ENCODE measurements around the gene GRB2.
A peak's percentile ranks its signal among the peaks of the same experiment; 100 is the strongest.
"Not testable (repeated sequence)": the region's sequence is repeated elsewhere in the genome, so short reads cannot be mapped to it uniquely, and the experiment has no call there.

GRB2 gene

GRCh38 chr17:75405365-75406221 lies at the start of gene GRB2:
GRB2 (minus strand) TSS chr17:75405678; CDS start chr17:75393628, 12,050 bp downstream.
- peak within 1 kb of the TSS; percentile 91 for H3K4me3 ChIP-seq (ENCODE audit: low read length)
- H3K36me3 ChIP-seq (ENCODE audit: control insufficient read depth, low read depth, low read length): no peaks in the 10 kb centered on the region
- H3K9me3 ChIP-seq (ENCODE audit: control insufficient read depth, low read depth, low read length): no peaks in the 10 kb centered on the region
- no peaks in the 10 kb centered on the region for H3K27me3 ChIP-seq (ENCODE audit: control insufficient read depth, insufficient read depth, low read length)
- peak within 1 kb of the TSS; percentile 85 for H3K9ac ChIP-seq (ENCODE audit: low read length)
- H3K27ac ChIP-seq (ENCODE audit: low read length): no peak within 1 kb of the TSS
- H3K4me1 ChIP-seq (ENCODE audit: control insufficient read depth, low read depth, low read length): peaks cover 6% of the 10 kb centered on the region

DNA sequence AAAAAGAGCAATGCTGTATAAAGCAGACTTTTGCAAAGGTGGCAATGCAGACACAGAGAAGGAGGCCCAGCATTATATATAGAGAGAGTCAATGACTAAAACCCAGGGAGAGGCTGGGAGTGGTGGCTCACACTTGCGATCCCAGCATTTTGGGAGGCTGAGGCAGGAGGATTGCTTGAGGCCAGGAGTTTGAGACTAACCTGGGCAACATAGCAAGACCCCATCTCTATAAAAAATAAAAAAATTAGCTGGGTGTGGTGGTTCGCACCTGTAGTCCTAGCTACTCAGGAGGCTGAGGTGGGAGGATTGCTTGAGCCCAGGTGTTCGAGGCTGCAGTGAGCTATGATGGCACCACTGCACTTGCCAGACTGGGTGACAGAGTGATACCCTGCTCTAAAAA lies 49.2 kb upstream of the GRB2 start:
- not testable (repeated sequence) for H3K4me3 ChIP-seq (ENCODE audit: low read length); H3K27me3 ChIP-seq (ENCODE audit: control insufficient read depth, insufficient read depth, low read length); H3K27ac ChIP-seq (ENCODE audit: low read length); H3K9ac ChIP-seq (ENCODE audit: low read length); H3K9me3 ChIP-seq (ENCODE audit: control insufficient read depth, low read depth, low read length); H3K36me3 ChIP-seq (ENCODE audit: control insufficient read depth, low read depth, low read length)
- H3K4me1 ChIP-seq (ENCODE audit: control insufficient read depth, low read depth, low read length): peaks cover 11% of the 10 kb centered on the region

GRCh38 chr17:75454193-75454592 lies 48.7 kb upstream of the GRB2 start:
- Histone ChIP-seq H3K4me3 (ENCODE audit: low read length) (no peak overlapping the region), H3K9ac (ENCODE audit: low read length) (no peak overlapping the region), H3K4me1 (ENCODE audit: control insufficient read depth, low read depth, low read length) (peaks cover 11% of the 10 kb centered on the region), H3K27ac (ENCODE audit: low read length) (no peak overlapping the region), H3K9me3 (ENCODE audit: control insufficient read depth, low read depth, low read length) (no peaks in the 10 kb centered on the region), H3K27me3 (ENCODE audit: control insufficient read depth, insufficient read depth, low read length) (peaks cover 4% of the 10 kb centered on the region), H3K36me3 (ENCODE audit: control insufficient read depth, low read depth, low read length) (no peaks in the 10 kb centered on the region)

DNA sequence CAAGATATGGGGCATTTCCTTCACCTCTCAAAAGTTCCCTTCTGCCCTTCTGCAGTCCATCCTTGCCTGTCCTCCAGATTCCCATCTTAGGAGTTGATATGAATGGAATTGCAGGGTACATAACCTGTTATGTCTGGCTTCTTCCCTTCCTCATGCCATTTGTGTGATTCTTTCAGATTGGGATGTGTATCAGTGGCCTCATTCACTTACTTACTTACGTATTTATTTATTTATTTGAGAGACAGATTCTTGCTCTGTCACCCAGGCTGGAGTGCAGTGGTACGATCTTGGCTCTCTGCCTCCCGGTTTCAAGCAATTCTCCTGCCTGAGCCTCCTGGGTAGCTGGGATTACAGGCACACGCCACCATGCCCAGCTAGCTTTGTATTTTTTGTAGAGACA lies 44.8 kb upstream of the GRB2 start:
- no peaks in the 10 kb centered on the region for H3K4me1 ChIP-seq (ENCODE audit: control insufficient read depth, low read depth, low read length)

DNA sequence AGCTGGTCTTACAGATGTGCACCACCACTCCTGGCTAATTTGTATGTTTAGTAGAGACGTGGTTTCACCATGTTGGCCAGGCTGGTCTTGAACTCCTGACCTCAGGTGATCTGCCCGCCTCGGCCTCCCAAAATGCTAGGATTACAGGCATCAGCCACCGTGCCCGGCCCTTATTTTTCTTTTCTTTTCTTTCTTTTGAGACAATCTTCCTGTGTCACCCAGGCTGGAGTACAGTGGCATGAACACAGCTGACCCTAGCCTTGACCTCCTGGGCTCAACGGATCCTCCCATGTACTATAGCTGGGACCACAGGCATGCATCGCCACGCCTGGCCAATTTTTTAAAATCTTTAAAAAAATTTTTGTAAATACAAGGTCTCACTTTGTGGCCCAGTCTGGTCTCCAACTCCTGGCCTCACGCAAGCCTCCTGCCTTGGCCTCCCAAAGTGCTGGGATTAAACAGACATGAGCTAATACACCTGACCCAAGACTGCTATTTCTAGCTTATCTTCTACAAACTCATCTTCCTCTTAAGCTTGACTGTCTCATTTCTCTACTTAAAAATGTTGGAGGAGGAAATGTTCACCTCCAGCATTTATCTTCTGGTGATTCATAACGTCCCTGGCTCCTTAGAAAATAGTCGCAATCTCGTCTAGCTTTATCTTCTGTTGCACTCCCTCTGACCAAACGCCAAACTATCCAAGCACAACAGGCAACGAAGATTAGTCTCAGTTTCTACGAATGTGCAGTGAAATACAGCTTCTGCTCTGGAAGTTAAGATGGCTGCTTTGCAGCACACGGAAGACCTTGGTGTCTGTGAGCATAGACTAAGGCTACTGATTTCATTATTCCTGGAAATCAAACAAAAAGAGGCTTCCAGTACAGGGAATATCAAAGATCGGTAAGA lies 42.7 kb upstream of the GRB2 start:
- no peak overlapping the region for H3K27ac ChIP-seq (ENCODE audit: low read length)
- H3K4me1 ChIP-seq (ENCODE audit: control insufficient read depth, low read depth, low read length): no peaks in the 10 kb centered on the region
- H3K27me3 ChIP-seq (ENCODE audit: control insufficient read depth, insufficient read depth, low read length): no peaks in the 10 kb centered on the region
- H3K9me3 ChIP-seq (ENCODE audit: control insufficient read depth, low read depth, low read length): no peaks in the 10 kb centered on the region
- no peak overlapping the region for H3K4me3 ChIP-seq (ENCODE audit: low read length)
- no peaks in the 10 kb centered on the region for H3K36me3 ChIP-seq (ENCODE audit: control insufficient read depth, low read depth, low read length)
- no peak overlapping the region for H3K9ac ChIP-seq (ENCODE audit: low read length)

More for the DNA sequence above, 44.8 kb upstream of the GRB2 start:
- Histone ChIP-seq H3K9me3 (ENCODE audit: control insufficient read depth, low read depth, low read length) (no peaks in the 10 kb centered on the region), H3K27ac (ENCODE audit: low read length) (no peak overlapping the region), H3K27me3 (ENCODE audit: control insufficient read depth, insufficient read depth, low read length) (no peaks in the 10 kb centered on the region), H3K4me3 (ENCODE audit: low read length) (no peak overlapping the region), H3K9ac (ENCODE audit: low read length) (no peak overlapping the region), H3K36me3 (ENCODE audit: control insufficient read depth, low read depth, low read length) (no peaks in the 10 kb centered on the region)

DNA sequence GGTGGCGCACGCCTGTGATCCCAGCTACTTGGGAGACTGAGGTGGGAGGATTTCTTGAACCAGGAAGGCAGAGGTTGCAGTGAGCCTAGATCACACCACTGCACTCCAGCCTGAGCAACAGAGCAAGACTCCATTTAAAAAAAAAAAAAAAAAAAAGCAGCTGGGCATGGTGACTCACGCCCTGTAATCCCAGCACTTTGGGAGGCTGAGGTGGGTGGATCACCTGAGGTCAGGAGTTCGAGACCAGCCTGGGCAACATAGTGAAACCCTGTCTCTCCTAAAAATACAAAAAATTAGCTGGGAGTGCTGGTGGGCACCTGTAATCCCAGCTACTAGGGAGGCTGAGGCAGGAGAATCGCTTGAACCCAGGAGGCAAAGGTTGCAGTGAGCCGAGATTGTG lies 40.4 kb upstream of the GRB2 start:
- not testable (repeated sequence) for H3K36me3 ChIP-seq (ENCODE audit: control insufficient read depth, low read depth, low read length); H3K9me3 ChIP-seq (ENCODE audit: control insufficient read depth, low read depth, low read length); H3K27ac ChIP-seq (ENCODE audit: low read length); H3K4me3 ChIP-seq (ENCODE audit: low read length); H3K4me1 ChIP-seq (ENCODE audit: control insufficient read depth, low read depth, low read length); H3K9ac ChIP-seq (ENCODE audit: low read length); H3K27me3 ChIP-seq (ENCODE audit: control insufficient read depth, insufficient read depth, low read length)

GRCh38 chr17:75445296-75445695 lies 39.8 kb upstream of the GRB2 start:
- Histone ChIP-seq H3K4me3 (ENCODE audit: low read length) (no peak overlapping the region), H3K27me3 (ENCODE audit: control insufficient read depth, insufficient read depth, low read length) (no peaks in the 10 kb centered on the region), H3K36me3 (ENCODE audit: control insufficient read depth, low read depth, low read length) (no peaks in the 10 kb centered on the region), H3K4me1 (ENCODE audit: control insufficient read depth, low read depth, low read length) (no peaks in the 10 kb centered on the region), H3K27ac (ENCODE audit: low read length) (no peak overlapping the region), H3K9ac (ENCODE audit: low read length) (no peak overlapping the region), H3K9me3 (ENCODE audit: control insufficient read depth, low read depth, low read length) (no peaks in the 10 kb centered on the region)

GRCh38 chr17:75442168-75443103 lies 37.0 kb upstream of the GRB2 start:
- Histone ChIP-seq H3K4me1 (ENCODE audit: control insufficient read depth, low read depth, low read length) (no peaks in the 10 kb centered on the region), H3K27me3 (ENCODE audit: control insufficient read depth, insufficient read depth, low read length) (no peaks in the 10 kb centered on the region), H3K27ac (ENCODE audit: low read length) (no peak overlapping the region), H3K4me3 (ENCODE audit: low read length) (no peak overlapping the region), H3K36me3 (ENCODE audit: control insufficient read depth, low read depth, low read length) (no peaks in the 10 kb centered on the region), H3K9ac (ENCODE audit: low read length) (no peak overlapping the region), H3K9me3 (ENCODE audit: control insufficient read depth, low read depth, low read length) (no peaks in the 10 kb centered on the region)

DNA sequence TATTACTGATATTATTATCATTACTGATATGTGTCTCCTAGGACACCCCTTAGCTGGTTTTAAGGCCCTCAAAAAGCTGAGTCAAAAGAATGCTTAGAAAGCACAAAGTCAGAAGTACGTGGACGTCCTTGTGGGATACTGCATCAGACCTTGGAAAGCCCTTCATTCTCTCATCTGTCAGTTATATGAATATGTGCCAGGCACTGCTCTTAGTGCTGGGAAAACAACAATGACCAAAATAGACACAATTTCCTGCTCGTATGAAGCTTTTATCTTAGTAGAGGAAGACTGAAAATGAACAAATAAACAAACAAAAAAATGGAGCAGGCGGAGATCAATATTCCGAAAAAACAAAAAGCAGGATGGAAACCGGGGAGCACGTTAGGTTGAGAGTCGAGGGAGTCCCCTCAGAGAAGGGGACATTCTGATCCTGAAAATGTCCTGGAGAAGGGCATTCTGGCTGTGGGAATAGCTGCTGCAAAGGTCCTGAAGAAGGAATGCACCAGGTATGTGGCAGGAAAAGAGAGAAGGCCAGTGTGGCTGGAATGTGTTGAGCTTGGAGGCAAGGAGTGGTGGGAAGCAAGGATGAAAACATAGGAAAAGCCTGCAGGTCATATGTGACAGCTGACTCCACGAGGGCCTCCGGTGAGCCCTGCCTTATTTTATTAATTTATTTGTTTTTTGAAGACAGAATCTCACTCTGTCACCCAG lies 35.4 kb upstream of the GRB2 start:
- no peak overlapping the region for H3K27ac ChIP-seq (ENCODE audit: low read length)
- no peaks in the 10 kb centered on the region for H3K27me3 ChIP-seq (ENCODE audit: control insufficient read depth, insufficient read depth, low read length)
- no peaks in the 10 kb centered on the region for H3K36me3 ChIP-seq (ENCODE audit: control insufficient read depth, low read depth, low read length)
- H3K4me1 ChIP-seq (ENCODE audit: control insufficient read depth, low read depth, low read length): no peaks in the 10 kb centered on the region
- no peak overlapping the region for H3K9ac ChIP-seq (ENCODE audit: low read length)
- H3K9me3 ChIP-seq (ENCODE audit: control insufficient read depth, low read depth, low read length): no peaks in the 10 kb centered on the region
- no peak overlapping the region for H3K4me3 ChIP-seq (ENCODE audit: low read length)

DNA sequence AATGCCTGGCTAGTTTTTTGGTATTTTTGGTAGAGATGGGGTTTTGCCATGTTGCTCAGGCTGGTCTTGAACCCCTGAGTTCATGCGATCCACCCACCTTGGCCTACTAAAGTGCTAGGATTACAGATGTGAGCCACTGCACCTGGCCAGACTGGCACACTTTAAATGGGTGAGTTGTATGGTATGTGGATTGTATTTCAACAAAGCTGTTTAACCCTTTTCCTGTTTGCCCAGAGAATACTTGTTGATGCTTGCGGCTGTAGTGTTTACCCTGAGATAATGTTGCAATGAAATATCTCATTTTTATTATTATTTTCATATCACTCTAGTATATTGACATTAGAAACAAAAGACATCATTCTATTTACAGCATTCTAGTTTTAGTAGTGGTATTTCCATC lies 33.8 kb upstream of the GRB2 start:
- H3K4me1 ChIP-seq (ENCODE audit: control insufficient read depth, low read depth, low read length): no peaks in the 10 kb centered on the region
- no peaks in the 10 kb centered on the region for H3K27me3 ChIP-seq (ENCODE audit: control insufficient read depth, insufficient read depth, low read length)
- H3K9me3 ChIP-seq (ENCODE audit: control insufficient read depth, low read depth, low read length): no peaks in the 10 kb centered on the region
- no peak overlapping the region for H3K4me3 ChIP-seq (ENCODE audit: low read length)
- H3K9ac ChIP-seq (ENCODE audit: low read length): no peak overlapping the region
- H3K36me3 ChIP-seq (ENCODE audit: control insufficient read depth, low read depth, low read length): no peaks in the 10 kb centered on the region
- no peak overlapping the region for H3K27ac ChIP-seq (ENCODE audit: low read length)
